Measurements from ENCODE around the gene PDS5B.

DNA sequence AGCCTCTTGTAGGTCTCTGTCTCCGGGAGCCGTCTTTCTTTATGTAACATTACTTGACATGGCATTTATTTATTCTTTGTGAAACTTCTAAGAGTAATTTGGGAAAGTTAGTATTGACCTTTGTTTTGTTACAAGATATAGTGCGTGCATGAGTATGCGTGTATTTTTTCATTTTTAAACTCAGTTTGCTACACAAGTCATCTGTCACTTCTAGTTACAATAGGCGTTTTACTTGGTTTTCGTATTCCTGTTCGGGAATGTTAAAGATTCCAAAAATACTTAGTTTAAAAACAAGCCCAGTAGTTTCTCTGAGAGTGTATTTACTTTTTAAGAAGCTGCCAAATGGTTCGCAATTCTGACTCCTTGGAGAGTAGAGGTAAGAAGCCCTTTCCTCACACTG, 3.2 kb downstream of the PDS5B start:
- no peak for TF ChIP-seq EZH2 (IDR thresholded peaks at IDR 0.05; ENCODE audit: borderline replicate concordance, insufficient read depth, low read depth, low read length, poor library complexity, severe bottlenecking)
- no peak for TF ChIP-seq CTCF (IDR thresholded peaks at IDR 0.05)

Data from B cell (primary cell).